NK-92 treated with Interleukin-12 subunit alpha and Interleukin-12 subunit beta, amount 100 ng/mL, for 24 hours (cell line): Measurements from ENCODE around the gene PARP14.
"Not testable (repeated sequence)": the region's sequence is repeated elsewhere in the genome, so short reads cannot be mapped to it uniquely, and the experiment has no call there.

Experiments used
- DNase-seq: peaks from one replicate; lab custom pipeline; 2025; lab: John Stamatoyannopoulos, UW

PARP14 gene

GRCh38 chr3:122677216-122677615 is 3.4 kb upstream of the PARP14 start:
- DNase-seq = no peak

- DNase-seq = no peak
These were observed 2.1 kb upstream of the PARP14 start for GRCh38 chr3:122678506-122678905.

- peak; percentile 76 for DNase-seq
These were observed 1.4 kb upstream of the PARP14 start for GRCh38 chr3:122679085-122679881.

DNA sequence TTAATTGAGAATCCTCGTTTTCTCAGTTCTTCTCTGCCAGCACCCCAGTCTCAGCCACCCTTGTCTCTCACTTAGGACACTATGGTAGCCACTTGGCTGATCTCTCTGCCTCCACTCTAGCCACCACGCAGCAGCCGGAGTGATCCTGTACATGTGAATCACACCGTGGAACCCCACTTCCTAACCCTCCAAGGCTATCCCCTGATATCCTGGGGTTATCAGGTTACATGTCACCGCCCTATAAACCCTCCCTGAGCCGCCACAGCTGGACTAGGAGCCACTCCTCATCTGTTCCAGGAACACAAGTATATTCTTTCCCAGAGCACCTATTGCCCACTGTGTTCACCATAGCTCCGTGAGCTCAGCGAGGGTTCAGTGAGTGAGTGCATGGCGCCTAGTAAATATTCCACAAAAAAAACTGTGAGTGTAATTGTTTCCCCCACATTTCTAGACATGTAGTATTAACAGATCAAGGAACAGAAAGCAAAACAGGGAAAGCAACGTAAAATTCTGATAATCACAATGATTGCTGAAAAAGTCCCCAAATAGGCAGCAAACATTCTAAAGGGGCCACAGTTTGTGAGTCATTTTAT is 661 bp upstream of the PARP14 start:
- DNase-seq = no peak

GRCh38 chr3:122681284-122681973 is 790 bp downstream of the PARP14 start:
- DNase-seq = no peak

DNA sequence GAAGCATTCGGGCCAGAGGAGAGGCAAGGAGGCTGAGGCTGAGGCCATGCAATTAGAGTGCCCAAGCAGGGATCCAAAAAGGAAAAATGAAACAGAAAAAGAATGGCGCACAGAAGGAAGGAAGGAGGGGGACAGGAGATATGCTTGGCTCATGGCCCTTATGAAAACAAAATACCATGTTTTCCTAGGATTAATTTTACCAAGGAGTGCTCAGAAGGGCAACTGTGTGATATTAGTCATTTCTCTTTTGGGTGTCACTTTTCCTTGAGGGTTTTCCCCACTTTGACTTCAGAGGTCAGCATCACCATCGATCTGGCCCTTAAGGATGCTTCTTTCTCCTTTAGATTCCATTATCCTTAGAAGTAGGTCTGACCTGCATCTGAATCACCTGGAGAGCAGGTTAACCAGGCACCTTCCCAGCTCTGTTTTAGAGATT is 1.4 kb downstream of the PARP14 start:
- DNase-seq = no peak

DNA sequence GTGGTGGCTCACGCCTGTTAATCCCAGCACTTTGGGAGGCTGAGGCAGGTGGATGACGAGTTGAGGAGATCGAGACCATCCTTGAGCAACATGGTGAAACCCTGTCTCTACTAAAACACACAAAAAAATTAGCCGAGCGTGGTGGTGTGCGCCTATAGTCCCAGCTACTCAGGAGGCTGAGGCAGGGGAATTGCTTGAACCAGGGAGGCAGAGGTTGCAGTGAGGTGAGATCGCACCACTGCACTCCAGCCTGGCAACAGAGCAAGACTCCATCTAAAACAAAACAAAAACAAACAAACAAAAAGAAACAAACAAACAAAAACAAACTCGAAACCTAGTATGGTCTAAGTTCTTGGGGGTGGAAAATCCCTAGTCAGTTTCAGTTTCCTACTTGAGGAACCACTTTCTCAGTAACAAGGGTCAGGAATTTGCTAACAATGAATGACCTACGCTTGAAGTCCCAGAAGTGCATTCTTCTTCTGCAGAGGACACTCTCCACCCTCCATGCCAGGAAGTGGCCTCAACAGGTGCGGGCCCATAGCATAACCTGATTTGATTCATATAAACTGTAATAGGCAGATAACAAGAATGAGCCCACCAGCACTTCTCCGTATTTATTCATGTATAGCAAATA is 2.3 kb downstream of the PARP14 start:
- DNase-seq = not testable (repeated sequence)

- DNase-seq = no peak
These were observed 6.7 kb downstream of the PARP14 start for GRCh38 chr3:122687298-122687697.

DNA sequence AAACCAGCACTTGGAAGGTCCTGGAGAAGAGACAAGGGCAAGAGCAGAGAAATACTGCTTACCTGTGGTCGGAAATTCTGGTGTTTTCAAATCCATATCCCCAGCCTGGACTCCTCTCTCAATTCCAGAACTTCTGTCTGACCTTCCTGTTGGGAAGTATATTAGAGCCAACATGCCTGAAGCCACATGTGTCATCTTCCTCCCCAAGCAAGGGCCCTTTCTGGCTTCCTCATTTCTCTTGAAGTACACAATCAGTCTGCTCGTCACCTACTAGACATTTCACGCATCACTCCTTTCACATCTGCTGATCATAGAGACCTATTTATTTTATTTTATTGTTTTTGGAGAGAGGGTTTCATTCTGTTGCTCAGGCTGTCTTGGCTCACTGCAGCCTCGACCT is 8.4 kb downstream of the PARP14 start:
- DNase-seq = no peak

DNA sequence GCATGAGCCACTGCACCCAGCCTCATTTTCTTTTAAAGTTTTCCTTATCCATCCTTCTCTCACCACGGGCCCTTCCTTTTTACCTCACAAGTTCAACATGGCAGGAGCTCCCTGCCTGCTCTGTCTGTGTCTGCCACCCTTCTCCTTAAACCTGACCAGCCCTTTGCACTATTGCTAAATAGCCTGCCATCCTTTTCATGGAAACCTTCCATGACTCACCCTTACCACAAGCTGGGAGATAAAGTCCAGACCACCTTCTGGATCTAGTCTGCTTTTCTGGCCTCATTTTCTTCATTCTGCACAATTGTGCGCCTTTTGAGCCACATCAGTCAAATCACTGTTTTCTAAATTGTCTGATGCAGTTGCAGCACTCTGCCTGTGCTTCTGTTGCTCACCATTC is 8.9 kb downstream of the PARP14 start:
- DNase-seq = no peak

DNA sequence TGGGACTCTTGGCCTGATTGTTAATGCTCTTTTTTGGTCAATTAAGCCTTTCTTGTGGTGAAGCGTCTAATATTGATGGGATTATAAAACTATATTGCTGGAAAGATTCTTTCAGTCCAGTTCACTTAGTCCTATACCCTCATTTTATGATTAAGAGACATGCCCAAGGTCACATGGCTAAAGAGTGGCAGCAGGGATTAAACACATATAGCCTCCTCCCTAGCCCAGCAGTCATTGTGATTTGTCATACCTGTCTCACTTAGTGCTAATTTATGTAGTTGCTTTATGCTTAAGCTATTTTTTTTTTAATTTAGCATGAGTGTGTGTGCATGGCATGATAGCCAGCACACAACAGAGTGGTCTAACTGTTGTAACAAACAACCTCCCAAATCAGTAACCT is 9.5 kb downstream of the PARP14 start:
- no peak for DNase-seq

DNA sequence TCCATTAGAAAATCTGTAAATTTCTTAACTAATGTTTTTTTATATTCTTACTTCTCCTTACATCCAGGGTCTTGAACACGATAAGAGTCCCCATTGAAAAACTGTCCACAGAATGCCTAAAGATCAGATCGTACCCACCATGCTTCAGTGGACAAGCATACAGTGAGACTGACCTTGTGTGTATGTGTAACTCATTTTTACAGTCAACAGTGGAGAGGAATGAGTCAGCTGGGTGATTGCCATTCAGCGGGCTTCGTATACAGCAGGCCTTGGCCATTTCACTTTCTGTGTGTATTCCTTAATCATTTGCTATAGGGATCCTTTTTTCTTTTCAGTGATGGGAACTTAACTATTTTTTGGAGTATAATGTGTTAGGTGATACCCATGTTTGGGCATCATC is 10.6 kb downstream of the PARP14 start:
- DNase-seq = no peak

GRCh38 chr3:122692674-122693073 is 12.0 kb downstream of the PARP14 start:
- no peak for DNase-seq

GRCh38 chr3:122694966-122695365 is 14.3 kb downstream of the PARP14 start:
- DNase-seq = no peak

DNA sequence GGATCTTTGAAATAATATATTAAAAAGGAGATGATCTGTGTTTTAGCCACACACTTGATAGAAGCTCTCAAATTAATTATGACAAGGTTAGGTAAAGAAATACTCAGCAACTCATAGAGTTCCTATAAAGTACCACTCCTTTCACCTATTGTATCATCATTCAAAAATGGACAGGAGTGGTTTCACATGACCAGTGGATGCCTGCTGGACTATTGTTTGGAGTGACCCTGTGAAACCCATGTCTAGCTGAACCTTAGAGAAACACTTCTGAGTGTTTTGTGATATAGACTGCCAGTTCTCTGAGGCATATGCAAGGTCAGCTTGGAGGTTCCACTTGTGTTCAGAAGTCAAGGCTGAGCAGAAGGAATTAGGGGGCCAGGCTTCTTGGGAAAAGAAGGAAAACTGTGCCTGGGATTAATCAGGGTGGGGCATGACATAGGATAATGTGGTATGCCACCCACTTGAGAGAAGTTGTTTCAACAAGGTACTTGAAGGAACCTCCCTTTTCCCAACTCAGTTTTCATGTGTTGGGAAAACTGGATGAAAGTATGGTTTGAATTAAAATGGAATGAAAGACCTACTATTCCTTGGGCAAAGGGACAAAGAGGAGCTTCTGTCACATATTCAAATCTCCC is 15.4 kb downstream of the PARP14 start:
- no peak for DNase-seq

DNA sequence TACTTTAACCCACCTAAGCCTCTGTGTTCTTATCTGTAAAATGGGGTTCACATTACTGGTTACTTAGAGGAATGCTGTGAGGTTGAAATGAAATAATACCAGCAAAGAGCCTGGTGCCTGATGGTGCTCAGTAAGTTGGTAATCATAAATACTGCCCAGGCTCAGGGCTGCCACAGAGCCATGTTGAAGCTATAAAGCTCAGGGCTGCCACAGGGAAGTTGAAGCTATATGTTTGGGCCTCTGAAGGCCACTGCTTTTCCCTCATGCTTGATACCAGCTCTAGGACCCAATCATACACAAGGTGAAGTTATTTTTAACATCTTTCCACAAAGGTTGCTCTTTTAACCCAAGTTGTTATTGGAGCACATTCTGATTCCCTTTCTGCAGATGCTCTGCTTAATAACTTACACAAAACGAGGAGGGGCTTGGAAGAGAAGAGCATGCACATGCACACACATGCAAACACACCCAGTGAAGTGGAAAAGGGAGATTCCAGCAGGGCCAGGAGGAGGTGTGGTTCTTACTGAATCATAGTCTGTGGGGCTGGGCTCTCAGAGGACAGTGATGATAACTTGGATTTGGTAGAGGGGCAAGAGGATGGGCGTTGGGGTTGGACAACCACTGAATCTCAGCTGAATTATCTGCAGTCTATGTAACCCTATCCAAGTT is 17.4 kb downstream of the PARP14 start:
- DNase-seq = no peak

DNA sequence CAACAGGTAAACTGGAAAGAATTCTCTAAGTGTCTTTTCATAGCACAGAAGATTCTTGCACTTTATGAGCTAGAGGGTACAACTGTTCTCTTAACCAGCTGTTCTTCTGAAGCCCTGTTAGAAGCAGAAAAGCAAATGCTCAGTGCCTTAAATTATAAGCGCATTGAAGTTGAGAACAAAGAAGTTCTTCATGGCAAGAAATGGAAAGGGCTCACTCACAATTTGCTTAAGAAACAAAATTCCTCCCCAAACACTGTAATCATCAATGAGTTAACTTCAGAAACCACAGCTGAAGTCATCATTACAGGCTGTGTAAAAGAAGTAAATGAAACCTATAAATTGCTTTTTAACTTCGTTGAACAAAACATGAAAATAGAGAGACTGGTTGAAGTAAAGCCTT is 19.6 kb downstream of the PARP14 start:
- no peak for DNase-seq

- no peak for DNase-seq
These were observed 24.7 kb downstream of the PARP14 start for GRCh38 chr3:122705379-122705778.

- not testable (repeated sequence) for DNase-seq
These were observed 30.1 kb downstream of the PARP14 start for GRCh38 chr3:122710616-122711251.

DNA sequence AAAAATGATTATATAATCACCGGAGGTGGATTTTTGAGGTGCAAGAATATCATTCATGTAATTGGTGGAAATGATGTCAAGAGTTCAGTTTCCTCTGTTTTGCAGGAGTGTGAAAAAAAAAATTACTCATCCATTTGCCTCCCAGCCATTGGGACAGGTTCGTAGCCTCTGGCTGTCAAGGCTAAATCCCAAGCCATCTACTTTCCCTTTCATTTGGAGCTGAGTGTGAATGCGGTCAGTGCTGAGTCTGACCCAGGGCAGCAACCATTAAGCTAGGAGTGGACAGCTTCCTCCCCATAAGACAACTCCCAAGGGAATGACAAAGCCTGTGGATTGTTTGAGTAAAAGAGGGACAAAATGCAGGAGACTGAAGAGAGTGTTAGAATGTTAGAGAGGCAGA is 33.6 kb downstream of the PARP14 start:
- DNase-seq = no peak

DNA sequence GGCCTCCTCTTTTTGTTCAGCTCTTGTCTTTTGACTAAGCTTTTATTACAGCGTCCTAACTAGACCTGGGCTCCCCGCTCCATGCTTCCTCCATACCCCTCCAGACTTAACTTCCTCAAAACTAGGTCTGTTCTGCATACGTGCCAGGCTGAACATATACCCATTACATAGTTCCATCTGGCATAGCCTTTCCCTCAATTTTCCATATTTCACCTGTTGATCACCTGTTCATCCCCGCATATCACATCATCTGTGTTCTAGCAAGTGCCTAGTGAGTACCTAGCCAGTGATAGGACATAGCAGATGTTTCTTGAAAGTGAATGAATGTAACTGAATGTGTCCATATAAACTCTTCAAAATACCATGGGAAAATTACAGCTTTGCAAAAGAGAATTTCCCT is 36.0 kb downstream of the PARP14 start:
- no peak for DNase-seq
